Dermis lymphatic vessel endothelial cell (primary cell): ENCODE data around the gene PLAGL1. TPM values are rescaled to one million over a fixed set of nuclear protein-coding genes. Genes with fewer than 3 reads are reported as not detected.

Experiments used
- total RNA-seq: library from RNA; depleted of rRNA; stranded (reverse); fragments of >200 nt; gene quantifications from 2 replicates; pipeline ENCODE4 v1.2.1, GENCODE V29; 2014

PLAGL1 gene
- 4.0 and 6.3 TPM in 2 replicates for total RNA-seq

GRCh38 chr6:144008120-144008811, at the start of gene PLAGL1:
Gene PLAGL1, minus strand, starts transcription at chr6:144008259. Its CDS starts 60,123 bp downstream, at chr6:143948136.

Other genes starting within 250 kb of the PLAGL1 start
- 11.7 and 16.4 TPM in 2 replicates for gene LTV1, start 164.9 kb downstream of the PLAGL1 start, total RNA-seq
- gene ZC2HC1B, start 143.8 kb downstream of the PLAGL1 start, total RNA-seq, result not detected in 2 replicates
- gene SF3B5, start 87.3 kb upstream of the PLAGL1 start, total RNA-seq, result 68.0 and 82.0 TPM in 2 replicates
- 13.1 and 26.8 TPM in 2 replicates for gene STX11, start 142.3 kb upstream of the PLAGL1 start, total RNA-seq